Activated CD4-positive, alpha-beta memory T cell treated with anti-CD3 and anti-CD28 coated beads, Interleukin-2, amount 10 ng/mL, durations not matched to agents 7 days and 5 days (primary cell): Measurements from ENCODE around the gene SF3B4. TPM values are rescaled to one million over a fixed set of nuclear protein-coding genes. Genes with fewer than 3 reads are reported as not detected.

Source experiments
- CTCF ChIA-PET: fragments of 350-600 bp; sonication (Branson Sonifier 250); formaldehyde crosslinking; loops from one replicate; lab custom pipeline; 2021; ENCODE audit warnings: antibody characterized with exemption, inconsistent platforms; lab: Charles Lee
- POLR2A ChIA-PET: fragments of 350-600 bp; sonication (Branson Sonifier 250); formaldehyde crosslinking; loops from one replicate; lab custom pipeline; 2021; ENCODE audit warnings: antibody characterized with exemption; lab: Charles Lee
- DNase-seq: peaks from one replicate; pipeline ENCODE4 v3.0.0-alpha.2; 2020
- H3K27ac Mint-ChIP-seq: one replicate; pipeline ENCODE4 v1.8.0; 2021; ENCODE audit warnings: mild to moderate bottlenecking, mixed read lengths
- H3K27me3 Mint-ChIP-seq: one replicate; pipeline ENCODE4 v1.8.0; 2021; ENCODE audit warnings: mixed read lengths
- H3K36me3 Mint-ChIP-seq: one replicate; pipeline ENCODE4 v1.8.0; 2021; ENCODE audit warnings: low read depth, mixed read lengths
- H3K4me1 Mint-ChIP-seq: one replicate; pipeline ENCODE4 v1.8.0; 2021; ENCODE audit warnings: mixed read lengths
- H3K4me3 Mint-ChIP-seq: one replicate; pipeline ENCODE4 v1.8.0; 2021; ENCODE audit warnings: mild to moderate bottlenecking, mixed read lengths
- H3K9me3 Mint-ChIP-seq: one replicate; pipeline ENCODE4 v1.8.0; 2021; ENCODE audit warnings: mixed read lengths
- total RNA-seq, 2 experiments: library from RNA; stranded (reverse); gene quantifications; one replicate each; pipeline ENCODE4 v1.2.3, GENCODE V29; 2021

The SF3B4 gene
- total RNA-seq, 2 experiments from 2014 or later, result 82.3 to 84.3 TPM

GRCh38 chr1:149929856-149930255 is 2.3 kb upstream of the SF3B4 start:
- Mint-ChIP-seq H3K9me3 (no peaks in the 10 kb centered on the region), H3K27me3 (no peaks in the 10 kb centered on the region), H3K27ac (no peak overlapping the region), H3K36me3 (peaks cover 31% of the 10 kb centered on the region), H3K4me1 (peaks cover 66% of the 10 kb centered on the region), H3K4me3 (peak overlapping the region; percentile 30)
- ChIA-PET CTCF (no interaction called here), POLR2A (interaction anchor here (1.0 to 7.4 kb wide), 4 partner anchors 9 to 258 kb away, joined by 3 to 160 read pairs (median 21); a partner anchor contains a TSS)
- DNase-seq, result no peak

DNA sequence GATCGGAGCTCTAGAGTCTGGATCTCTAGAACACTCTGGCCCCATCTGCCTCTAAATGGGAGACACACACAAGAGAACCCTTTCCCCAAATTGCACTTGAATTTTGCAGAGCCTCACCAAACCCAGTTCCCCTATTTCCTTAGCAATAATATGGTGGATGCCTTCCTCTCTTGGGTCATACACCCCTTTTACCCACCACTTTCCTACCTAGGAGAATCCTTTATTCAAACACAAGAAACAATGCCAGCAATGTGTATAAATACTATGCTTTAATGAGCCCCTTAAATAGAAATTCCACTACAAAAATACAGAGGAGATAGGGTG is 760 bp upstream of the SF3B4 start:
- ChIA-PET POLR2A (interaction anchor here (0.6 to 7.4 kb wide), 22 partner anchors 8 to 309 kb away, joined by 3 to 160 read pairs (median 4); partner anchors contain the start of genes BOLA1, MTMR11, PLEKHO1 and VPS45), CTCF (interaction anchor here (0.5 to 2.2 kb wide), 9 partner anchors 9 to 623 kb away, joined by 3 to 18 read pairs (median 4); a partner anchor contains a TSS)
- H3K27me3 Mint-ChIP-seq, result no peaks in the 10 kb centered on the region
- H3K9me3 Mint-ChIP-seq, result no peaks in the 10 kb centered on the region
- peaks cover 45% of the 10 kb centered on the region for H3K36me3 Mint-ChIP-seq
- no peak for DNase-seq
- peak overlapping the region; percentile 95 for H3K27ac Mint-ChIP-seq
- H3K4me3 Mint-ChIP-seq, result peak overlapping the region; percentile 97
- H3K4me1 Mint-ChIP-seq, result peaks cover 74% of the 10 kb centered on the region

GRCh38 chr1:149927056-149927562 is 494 bp downstream of the SF3B4 start:
- no peak for DNase-seq
- POLR2A ChIA-PET, result interaction anchor here (2.5 kb wide), 1 partner anchor 39 kb away, joined by 17 read pairs; a partner anchor contains a TSS
- Mint-ChIP-seq H3K27ac (peak overlapping the region; percentile 95), H3K4me1 (peaks cover 70% of the 10 kb centered on the region), H3K9me3 (no peaks in the 10 kb centered on the region), H3K36me3 (peaks cover 56% of the 10 kb centered on the region), H3K27me3 (no peaks in the 10 kb centered on the region), H3K4me3 (peak overlapping the region; percentile 97)
- CTCF ChIA-PET, result no interaction called here

- Mint-ChIP-seq H3K36me3 (peaks cover 55% of the 10 kb centered on the region), H3K9me3 (no peaks in the 10 kb centered on the region), H3K27me3 (no peaks in the 10 kb centered on the region), H3K27ac (peak overlapping the region; percentile 55), H3K4me1 (peaks cover 62% of the 10 kb centered on the region), H3K4me3 (peak overlapping the region; percentile 97)
- no peak for DNase-seq
- ChIA-PET CTCF (no interaction called here), POLR2A (interaction anchor here (1.0 to 2.5 kb wide), 4 partner anchors 13 to 41 kb away, joined by 3 to 17 read pairs (median 4); partner anchors contain the start of gene BOLA1)
Measured at GRCh38 chr1:149926296-149926695, 1.3 kb downstream of the SF3B4 start.

GRCh38 chr1:149925751-149926150 is 1.9 kb downstream of the SF3B4 start:
- peak overlapping the region; percentile 55 for H3K27ac Mint-ChIP-seq
- H3K27me3 Mint-ChIP-seq, result no peaks in the 10 kb centered on the region
- ChIA-PET CTCF (no interaction called here), POLR2A (interaction anchor here (1.0 to 2.5 kb wide), 5 partner anchors 9 to 40 kb away, joined by 3 to 17 read pairs (median 4); partner anchors contain the start of gene BOLA1)
- peaks cover 54% of the 10 kb centered on the region for H3K36me3 Mint-ChIP-seq
- H3K4me3 Mint-ChIP-seq, result peak overlapping the region; percentile 97
- no peaks in the 10 kb centered on the region for H3K9me3 Mint-ChIP-seq
- H3K4me1 Mint-ChIP-seq, result peaks cover 56% of the 10 kb centered on the region
- DNase-seq, result no peak

GRCh38 chr1:149925345-149925744 is 2.3 kb downstream of the SF3B4 start:
- POLR2A ChIA-PET, result interaction anchor here (1.0 to 2.5 kb wide), 6 partner anchors 9 to 40 kb away, joined by 3 to 17 read pairs (median 4); partner anchors contain the start of gene BOLA1

DNA sequence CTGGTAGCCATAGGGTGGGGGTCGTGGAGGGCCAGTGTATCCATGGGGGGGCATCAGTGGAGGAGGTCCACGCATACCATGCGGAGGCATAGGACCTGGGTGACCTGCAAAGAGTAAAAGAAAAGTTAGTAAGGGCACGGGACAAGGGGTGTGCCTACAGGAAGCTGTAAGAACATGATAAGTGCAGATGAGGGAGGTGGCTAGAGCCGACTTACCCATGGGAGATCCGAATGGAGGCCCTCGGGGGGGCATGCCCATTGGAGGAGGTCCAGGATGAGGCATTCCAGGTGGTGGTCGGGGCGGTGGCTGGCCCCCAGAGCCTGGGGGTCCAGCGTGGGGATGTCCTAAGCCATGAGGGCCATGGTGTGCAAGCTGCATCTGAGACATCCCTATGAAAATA is 4.0 kb downstream of the SF3B4 start:
- DNase-seq, result no peak
- peaks cover 37% of the 10 kb centered on the region for H3K4me1 Mint-ChIP-seq
- POLR2A ChIA-PET, result interaction anchor here (0.8 to 0.9 kb wide), 2 partner anchors 34 to 36 kb away, joined by 3 read pairs; a partner anchor contains a TSS
- H3K27ac Mint-ChIP-seq, result no peak overlapping the region
- H3K27me3 Mint-ChIP-seq, result no peaks in the 10 kb centered on the region
- peaks cover 54% of the 10 kb centered on the region for H3K36me3 Mint-ChIP-seq
- H3K4me3 Mint-ChIP-seq, result no peak overlapping the region
- H3K9me3 Mint-ChIP-seq, result no peaks in the 10 kb centered on the region
- CTCF ChIA-PET, result no interaction called here

More at GRCh38 chr1:149925345-149925744, 2.3 kb downstream of the SF3B4 start:
- H3K9me3 Mint-ChIP-seq, result no peaks in the 10 kb centered on the region
- peaks cover 54% of the 10 kb centered on the region for H3K36me3 Mint-ChIP-seq
- no peaks in the 10 kb centered on the region for H3K27me3 Mint-ChIP-seq
- no peak for DNase-seq
- CTCF ChIA-PET, result no interaction called here
- peak overlapping the region; percentile 4 for H3K27ac Mint-ChIP-seq
- peak overlapping the region; percentile 51 for H3K4me3 Mint-ChIP-seq
- peaks cover 52% of the 10 kb centered on the region for H3K4me1 Mint-ChIP-seq

- DNase-seq, result peak; percentile 51
- H3K9me3 Mint-ChIP-seq, result no peaks in the 10 kb centered on the region
- H3K4me3 Mint-ChIP-seq, result peak within 1 kb of the TSS; percentile 85
- H3K36me3 Mint-ChIP-seq, result peaks cover 18% of the 10 kb centered on the region
- POLR2A ChIA-PET, result interaction anchor here (1.7 to 5.4 kb wide), 2 partner anchors 14 to 30 kb away, joined by 5 to 42 read pairs; a partner anchor contains a TSS
- CTCF ChIA-PET, result no interaction called here
- peaks cover 42% of the 10 kb centered on the region for H3K4me1 Mint-ChIP-seq
- H3K27me3 Mint-ChIP-seq, result peaks cover 4% of the 10 kb centered on the region
- peak within 1 kb of the TSS; percentile 21 for H3K27ac Mint-ChIP-seq
Measured at GRCh38 chr1:149917571-149918144, 9.9 kb downstream of the SF3B4 start, which contains the start of gene SV2A. Gene SV2A (minus strand): TSS chr1:149917844. CDS start chr1:149913840, 4,004 bp downstream.

DNA sequence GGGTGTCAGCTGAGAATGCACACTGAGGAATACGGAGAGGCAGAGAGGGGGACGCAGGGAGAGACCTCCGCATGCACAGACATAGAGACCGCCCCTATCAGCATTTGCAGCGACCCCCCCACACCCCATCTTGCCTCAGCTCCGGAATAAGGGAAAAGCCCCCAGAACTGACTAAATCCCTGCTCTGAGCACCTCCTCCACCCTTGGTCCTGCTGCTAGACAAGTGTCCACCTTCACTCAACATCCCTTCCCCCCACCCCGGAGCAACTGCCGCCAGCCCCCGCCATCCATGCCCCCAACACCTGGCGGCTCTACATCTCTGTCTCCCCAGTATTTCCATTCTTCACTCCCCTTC is 10.7 kb downstream of the SF3B4 start:
- POLR2A ChIA-PET, result interaction anchor here (1.2 to 5.4 kb wide), 4 partner anchors 8 to 29 kb away, joined by 5 to 42 read pairs (median 7); partner anchors contain the start of gene SF3B4
- DNase-seq, result no peak
- H3K27ac Mint-ChIP-seq, result no peak overlapping the region
- H3K27me3 Mint-ChIP-seq, result peaks cover 4% of the 10 kb centered on the region
- H3K36me3 Mint-ChIP-seq, result peaks cover 12% of the 10 kb centered on the region
- CTCF ChIA-PET, result no interaction called here
- no peaks in the 10 kb centered on the region for H3K9me3 Mint-ChIP-seq
- H3K4me1 Mint-ChIP-seq, result peaks cover 42% of the 10 kb centered on the region
- peak overlapping the region; percentile 85 for H3K4me3 Mint-ChIP-seq

DNA sequence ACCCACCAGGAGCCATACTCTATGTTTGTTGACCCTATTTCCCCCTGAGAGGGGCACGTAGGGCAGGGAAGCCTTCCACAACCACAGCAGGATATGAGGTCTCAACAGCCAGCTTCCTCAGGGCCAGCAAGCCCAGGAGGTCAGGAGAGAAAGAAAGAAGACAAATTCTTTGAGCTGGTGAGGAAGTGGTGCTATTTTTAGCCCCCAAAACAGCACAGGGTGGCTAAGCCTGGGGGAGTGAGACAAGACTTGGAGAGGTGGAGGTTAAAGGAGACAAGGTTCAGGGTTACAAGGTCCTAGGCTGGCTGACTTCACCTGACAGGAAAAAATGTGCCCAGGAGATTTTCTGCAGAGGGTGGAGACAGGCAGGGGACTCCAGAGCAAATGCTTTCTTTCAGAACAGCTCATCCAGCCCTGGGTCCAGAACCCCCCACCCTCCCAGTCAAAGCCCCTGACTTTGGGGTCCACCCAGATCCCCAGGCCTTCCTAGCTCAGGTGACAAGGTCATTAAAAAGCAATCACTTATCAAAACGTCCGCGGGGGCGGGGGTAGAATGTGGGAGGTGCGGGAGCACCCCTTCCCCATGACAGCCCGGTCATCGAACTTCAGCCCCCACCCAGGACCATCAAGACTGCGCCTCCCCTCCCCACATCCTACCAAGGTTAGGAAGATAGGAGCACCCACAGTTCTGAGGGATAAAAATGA is 11.3 kb downstream of the SF3B4 start:
- POLR2A ChIA-PET, result interaction anchor here (0.6 to 5.4 kb wide), 11 partner anchors 9 to 294 kb away, joined by 3 to 42 read pairs (median 5); partner anchors contain the start of genes BOLA1 and SF3B4
- DNase-seq, result no peak
- Mint-ChIP-seq H3K4me3 (peak overlapping the region; percentile 85), H3K27ac (peak overlapping the region; percentile 41), H3K4me1 (peaks cover 42% of the 10 kb centered on the region), H3K27me3 (peaks cover 4% of the 10 kb centered on the region), H3K9me3 (no peaks in the 10 kb centered on the region), H3K36me3 (peaks cover 9% of the 10 kb centered on the region)
- CTCF ChIA-PET, result no interaction called here

GRCh38 chr1:149915429-149916192 is 12.0 kb downstream of the SF3B4 start:
- Mint-ChIP-seq H3K9me3 (no peaks in the 10 kb centered on the region), H3K4me1 (peaks cover 42% of the 10 kb centered on the region), H3K36me3 (peaks cover 9% of the 10 kb centered on the region), H3K27me3 (peaks cover 4% of the 10 kb centered on the region), H3K4me3 (peak overlapping the region; percentile 85), H3K27ac (peak overlapping the region; percentile 41)
- no peak for DNase-seq
- POLR2A ChIA-PET, result interaction anchor here (0.6 to 5.4 kb wide), 11 partner anchors 10 to 294 kb away, joined by 3 to 42 read pairs (median 5); partner anchors contain the start of genes BOLA1 and SF3B4
- CTCF ChIA-PET, result no interaction called here

DNA sequence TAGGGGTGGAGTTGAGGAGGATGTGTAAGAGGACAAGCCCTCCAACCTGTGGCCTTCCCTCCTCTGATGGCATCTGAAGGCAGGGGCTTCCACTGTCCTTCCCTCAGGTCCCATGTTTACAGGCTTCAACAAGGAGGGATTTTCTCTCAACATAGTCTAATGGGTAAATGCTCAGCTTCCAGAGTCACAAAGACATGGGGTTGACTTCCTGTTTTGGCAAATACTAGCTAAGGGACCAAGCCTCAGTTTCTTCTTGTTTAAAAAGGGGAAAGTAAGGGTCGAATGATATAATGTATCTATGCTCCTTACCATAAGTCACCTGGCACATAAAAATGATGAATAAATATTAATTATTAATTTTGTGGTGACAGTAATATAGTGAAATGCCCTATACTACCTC is 13.1 kb downstream of the SF3B4 start:
- no peak overlapping the region for H3K27ac Mint-ChIP-seq
- H3K4me1 Mint-ChIP-seq, result peaks cover 42% of the 10 kb centered on the region
- H3K4me3 Mint-ChIP-seq, result no peak overlapping the region
- H3K27me3 Mint-ChIP-seq, result peaks cover 4% of the 10 kb centered on the region
- no peaks in the 10 kb centered on the region for H3K9me3 Mint-ChIP-seq
- no peak for DNase-seq
- POLR2A ChIA-PET, result interaction anchor here (1.0 to 5.4 kb wide), 4 partner anchors 9 to 27 kb away, joined by 3 to 42 read pairs (median 6); partner anchors contain the start of gene BOLA1
- CTCF ChIA-PET, result no interaction called here
- peaks cover 9% of the 10 kb centered on the region for H3K36me3 Mint-ChIP-seq
